CD1c-positive myeloid dendritic cell (primary cell): ENCODE data around the gene CLASP2.
"Not testable (repeated sequence)": the region's sequence is repeated elsewhere in the genome, so short reads cannot be mapped to it uniquely, and the experiment has no call there.

ENCODE experiments used
- DNase-seq: peaks from one replicate; pipeline ENCODE4 v3.0.0-alpha.2; 2016; ENCODE audit errors: extremely low spot score

The CLASP2 gene

DNA sequence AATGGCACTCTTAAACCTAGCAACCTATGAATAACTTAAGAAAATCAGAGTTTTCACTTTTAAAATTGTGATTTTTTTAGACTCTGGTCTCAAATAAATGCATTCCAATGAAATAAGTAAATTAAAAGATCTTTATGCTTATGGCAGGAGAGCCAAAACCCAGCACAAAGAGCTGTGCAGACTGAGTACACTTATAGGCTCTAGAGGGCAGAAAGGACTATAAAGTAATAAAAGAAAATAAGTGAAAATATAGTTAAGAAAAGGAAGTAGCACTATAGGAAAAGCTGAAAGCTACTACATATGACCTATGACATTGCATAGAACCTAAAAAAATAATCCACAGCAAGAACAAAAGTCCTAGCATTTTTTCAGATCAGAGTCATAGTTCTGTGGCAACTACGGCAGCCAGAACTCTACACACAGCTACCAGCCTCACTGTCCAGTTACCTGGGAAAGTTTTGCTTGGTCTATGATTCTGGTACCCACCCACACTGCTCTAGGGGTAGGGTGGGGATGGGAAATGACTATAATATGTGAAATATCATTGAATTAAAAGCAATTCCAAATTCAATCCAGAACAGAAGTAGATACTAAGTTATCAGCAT is 30.5 kb downstream of the CLASP2 start:
- no peak for DNase-seq

DNA sequence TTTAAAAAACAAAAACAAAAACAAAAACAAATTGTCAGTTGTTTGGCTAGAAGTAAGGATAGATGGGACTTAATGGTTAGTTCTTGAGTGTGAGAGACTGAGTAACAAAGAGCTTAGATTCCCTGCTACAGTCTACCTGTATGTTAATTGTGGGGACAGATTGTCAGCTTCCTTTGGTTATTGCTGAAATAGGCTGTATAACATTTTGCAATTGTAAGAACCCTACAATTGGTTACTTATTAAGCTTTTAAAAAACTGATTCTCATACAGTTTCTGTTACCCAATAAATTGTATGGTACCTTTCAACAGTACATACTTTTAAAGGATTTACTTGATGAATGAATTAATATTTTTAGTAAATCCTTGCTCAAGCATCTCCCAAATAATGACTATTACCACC is 35.3 kb downstream of the CLASP2 start:
- no peak for DNase-seq

GRCh38 chr3:33681667-33682066 is 36.4 kb downstream of the CLASP2 start:
- no peak for DNase-seq

DNA sequence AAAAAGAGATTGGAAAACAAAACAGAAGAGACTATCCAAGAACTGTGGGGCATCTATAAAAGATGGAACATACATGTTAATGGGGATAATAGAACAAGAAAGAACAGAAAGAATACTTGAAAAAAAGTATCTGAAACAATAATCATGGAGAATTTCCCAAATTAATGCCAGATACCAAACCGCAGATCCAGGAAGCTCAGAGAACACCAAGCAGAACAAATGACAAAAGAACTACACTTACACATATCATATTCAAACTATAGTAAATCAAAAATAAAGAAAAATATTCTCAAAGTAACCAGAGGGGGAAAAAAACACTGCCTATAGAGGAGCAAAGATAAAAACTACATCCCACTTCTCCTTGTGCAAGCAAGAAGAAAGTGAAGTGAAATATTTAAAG is 40.0 kb downstream of the CLASP2 start:
- no peak for DNase-seq

- not testable (repeated sequence) for DNase-seq
These were observed 44.6 kb downstream of the CLASP2 start for GRCh38 chr3:33673436-33673835.

- DNase-seq: no peak
These were observed 49.4 kb downstream of the CLASP2 start for GRCh38 chr3:33668618-33669017.

GRCh38 chr3:33665294-33665693 is 52.8 kb downstream of the CLASP2 start:
- peak; percentile 16 for DNase-seq

GRCh38 chr3:33664195-33664594 is 53.9 kb downstream of the CLASP2 start:
- peak; percentile 82 for DNase-seq

DNA sequence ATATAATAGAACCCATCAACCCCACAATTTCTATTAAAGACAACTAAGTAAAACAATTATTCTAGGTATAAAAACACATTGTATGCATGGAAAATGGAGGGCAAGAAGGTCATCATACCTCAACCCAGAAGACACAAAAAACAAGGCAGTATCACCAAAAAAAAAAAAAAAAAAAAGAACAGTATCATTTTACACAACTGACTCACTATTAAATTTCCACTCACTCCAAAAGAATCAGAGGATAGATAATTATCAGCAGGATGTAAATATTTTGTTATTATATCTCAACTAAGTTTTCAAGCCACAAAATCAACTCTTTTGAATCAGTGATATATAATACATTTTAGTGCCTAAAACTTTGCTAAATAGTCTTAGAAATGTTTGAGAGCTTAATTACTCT is 55.0 kb downstream of the CLASP2 start:
- DNase-seq: no peak

- no peak for DNase-seq
These were observed 58.1 kb downstream of the CLASP2 start for GRCh38 chr3:33659856-33660434.

DNA sequence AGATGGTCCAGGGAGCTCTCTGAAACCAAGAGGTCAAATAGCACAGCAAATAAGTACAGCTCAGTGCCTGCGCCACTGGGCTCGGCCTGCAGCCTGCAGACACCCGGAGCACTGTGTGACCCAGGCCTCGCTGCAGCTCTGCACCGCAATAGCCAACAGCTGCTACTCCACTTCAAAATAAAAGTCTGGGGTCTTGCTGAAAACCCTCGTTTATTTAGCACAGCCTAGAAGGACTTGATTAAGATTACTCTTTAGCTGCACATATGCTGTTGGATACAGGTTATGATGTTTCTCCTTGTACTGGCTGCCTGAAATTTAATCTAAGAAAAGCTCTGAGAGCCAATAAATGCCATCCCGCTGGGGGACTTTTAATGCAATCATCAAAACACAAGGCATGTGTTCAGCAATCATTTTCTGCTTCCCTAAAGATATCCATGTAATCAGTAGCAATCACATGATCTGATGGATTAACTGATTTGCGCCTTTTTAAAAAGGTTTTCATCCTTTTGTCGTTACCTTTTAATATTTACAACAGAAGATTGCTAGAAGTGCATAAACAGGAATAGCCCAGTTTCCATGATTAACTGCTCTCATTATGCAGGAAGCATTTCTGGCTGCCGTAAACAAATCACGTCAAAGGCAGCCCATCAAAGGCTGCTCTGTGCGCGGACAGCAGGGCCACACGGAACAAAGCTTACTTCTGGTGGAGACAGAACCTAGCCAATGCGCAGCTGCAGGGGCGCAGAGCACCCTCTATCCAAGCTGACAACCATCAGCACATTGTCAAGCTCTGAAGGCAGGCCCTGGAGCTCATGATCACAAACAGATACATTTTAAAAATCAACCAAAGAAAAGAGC is 58.8 kb downstream of the CLASP2 start:
- peak; percentile 52 for DNase-seq

GRCh38 chr3:33658621-33658990 is 59.4 kb downstream of the CLASP2 start:
- DNase-seq: no peak

GRCh38 chr3:33658039-33658438 is 60.0 kb downstream of the CLASP2 start:
- no peak for DNase-seq

- DNase-seq: no peak
These were observed 65.3 kb downstream of the CLASP2 start for GRCh38 chr3:33652736-33653135.

- not testable (repeated sequence) for DNase-seq
These were observed 67.0 kb downstream of the CLASP2 start for GRCh38 chr3:33651101-33651500.

DNA sequence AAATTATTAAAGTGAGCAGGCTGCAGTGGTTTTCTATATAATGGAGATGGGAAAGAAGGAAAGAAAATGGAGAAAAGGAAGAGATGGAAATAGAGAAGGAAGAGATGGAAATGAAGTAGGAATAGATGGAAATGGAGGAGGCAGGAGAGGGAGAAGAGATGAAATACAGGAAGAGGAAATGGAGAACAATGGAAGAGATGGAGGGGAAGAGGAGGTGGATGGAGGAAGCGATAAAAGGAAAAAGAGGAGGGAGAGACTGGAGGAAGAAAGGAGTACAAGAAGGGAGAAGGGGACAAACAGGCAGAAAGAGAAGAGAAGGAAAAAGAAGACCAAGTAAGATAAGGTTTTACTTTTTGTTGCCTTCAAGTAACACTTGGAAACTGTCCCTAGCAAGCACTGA is 67.6 kb downstream of the CLASP2 start:
- no peak for DNase-seq

- DNase-seq: no peak
These were observed 69.3 kb downstream of the CLASP2 start for GRCh38 chr3:33648793-33649192.

GRCh38 chr3:33646406-33646805 is 71.6 kb downstream of the CLASP2 start:
- DNase-seq: no peak

DNA sequence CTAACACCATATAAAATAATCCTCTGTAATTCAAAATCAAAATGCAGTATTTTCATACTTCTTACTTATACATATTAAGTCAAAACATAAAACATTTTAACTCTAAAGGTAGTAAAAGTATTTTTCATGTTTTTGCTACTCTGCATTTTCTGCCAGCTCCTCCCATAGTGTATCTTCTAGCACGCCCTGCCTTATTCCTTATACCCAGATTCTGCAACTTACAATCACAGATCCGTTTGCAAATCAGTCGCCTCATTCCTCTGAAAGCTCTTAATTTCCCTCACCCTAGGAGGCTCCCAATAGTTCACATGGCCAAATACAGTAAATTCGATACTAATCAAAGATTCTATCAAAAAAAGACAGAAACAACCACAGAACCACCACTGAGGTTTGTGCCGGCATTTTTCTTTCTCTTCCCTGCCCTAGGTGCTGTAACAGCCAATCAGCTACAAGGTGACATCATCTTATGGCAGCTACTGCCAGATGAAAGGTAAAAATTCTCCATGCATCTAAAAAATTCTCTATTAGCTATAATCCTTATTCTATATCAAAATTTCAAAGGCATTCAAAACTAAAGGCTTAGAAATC is 72.9 kb downstream of the CLASP2 start:
- no peak for DNase-seq

DNA sequence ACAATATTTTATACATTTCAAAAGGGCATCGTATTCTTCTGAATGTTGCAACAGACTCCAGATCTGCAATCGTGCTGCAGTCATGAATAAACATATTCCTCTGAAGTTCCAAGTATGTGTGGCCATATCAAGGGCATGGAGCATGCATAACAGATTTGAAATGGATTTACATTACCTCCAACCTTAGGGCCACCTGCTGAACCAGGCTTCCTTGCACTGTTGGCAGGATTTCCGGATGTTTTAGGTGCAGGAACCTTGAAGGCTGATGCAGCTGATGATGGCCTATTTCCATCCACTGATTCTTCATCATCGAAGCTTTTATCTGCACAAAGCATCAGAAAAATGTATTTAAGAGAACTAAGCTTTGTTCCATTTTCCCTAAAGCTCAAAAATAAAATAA is 73.5 kb downstream of the CLASP2 start:
- no peak for DNase-seq

DNA sequence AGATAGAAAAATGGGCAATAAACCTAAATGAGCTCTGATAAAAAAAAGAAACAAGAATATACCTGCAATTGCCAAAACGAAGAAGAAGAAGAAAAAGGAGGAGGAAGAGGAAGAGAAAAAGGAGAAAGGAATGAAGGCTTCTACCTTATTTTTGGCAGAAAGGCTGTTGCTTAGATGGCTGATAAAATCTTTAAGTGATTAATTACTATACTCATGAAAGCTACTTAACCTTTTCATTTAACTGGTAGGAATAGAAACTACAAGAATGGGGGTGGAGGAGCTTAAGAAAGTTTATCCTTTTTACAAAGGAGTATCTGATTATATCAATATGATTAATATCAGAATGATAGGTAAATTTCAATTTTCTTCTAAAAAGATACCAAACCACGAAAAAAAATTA is 75.2 kb downstream of the CLASP2 start:
- no peak for DNase-seq

GRCh38 chr3:33639889-33640288 is 78.2 kb downstream of the CLASP2 start:
- DNase-seq: no peak

DNA sequence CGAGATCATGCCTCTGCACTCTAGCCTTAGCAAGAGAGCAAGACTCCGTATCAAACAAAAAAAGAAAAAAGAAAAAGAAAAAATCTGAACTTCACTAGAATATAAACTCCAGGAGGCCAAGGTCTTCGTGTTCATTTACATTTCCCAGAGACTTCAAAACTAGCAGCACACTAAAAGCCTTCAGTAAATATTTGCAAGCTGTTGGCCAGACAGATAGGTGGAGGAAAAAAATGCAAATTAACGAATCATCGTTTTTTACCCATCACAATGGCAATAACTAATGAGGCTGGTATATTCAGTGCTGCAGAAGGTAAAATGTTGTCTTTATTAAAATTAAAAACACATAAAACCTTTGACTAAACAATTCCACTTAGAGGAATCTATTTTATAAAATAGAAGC is 80.6 kb downstream of the CLASP2 start:
- DNase-seq: no peak
